Ovary (tissue), 9 donors: ENCODE data around the gene THBS3. TPM values are rescaled to one million over a fixed set of nuclear protein-coding genes. Genes with fewer than 3 reads are reported as not detected.

Experiments
- DNase-seq, 5 donors: peaks; one replicate each; pipeline ENCODE4 v3.0.0-alpha.2; 2019 to 2020
- H3K27ac ChIP-seq, 2 donors: fragments of 200-600 bp; one replicate each; pipeline versions ENCODE4 v1.5.1 to v1.8.0; 2019 to 2022
- H3K27me3 ChIP-seq: fragments of 200-600 bp; one replicate; pipeline ENCODE4 v1.8.0; 2022
- H3K36me3 ChIP-seq: fragments of 200-600 bp; sonication (generic); one replicate; pipeline ENCODE4 v1.5.1; 2019
- H3K4me1 ChIP-seq: one replicate; pipeline ENCODE4 v1.8.1; 2013; ENCODE audit warnings: mild to moderate bottlenecking, moderate library complexity; ENCODE audit not compliant: insufficient read depth
- H3K4me3 ChIP-seq: fragments of 200-600 bp; sonication (generic); one replicate; pipeline ENCODE4 v1.5.1; 2017
- H3K9me3 ChIP-seq, 2 donors: fragments of 200-600 bp in 1 of 2; sonication (generic) in 1 of 2; one replicate each; pipeline versions ENCODE4 v1.5.1 to v1.8.1; 2013 to 2019; ENCODE audit warnings: mild to moderate bottlenecking in 1 of 2, moderate library complexity in 1 of 2
- EP300 ChIP-seq: sonication (generic); formaldehyde crosslinking; IDR thresholded peaks from one replicate; pipeline ENCODE4 v1.6.1; 2017; ENCODE audit warnings: antibody characterized with exemption
- POLR2A ChIP-seq: fragments of 450-650 bp; IDR thresholded peaks from one replicate; pipeline ENCODE4 v1.6.1; 2017; ENCODE audit warnings: antibody characterized with exemption, mild to moderate bottlenecking, moderate library complexity
- WGBS, 3 donors: extraction: QIAGEN DNeasy Blood & Tissue Kit in 1 of 3; methylation state at CpG; one replicate each; pipeline versions ENCODE4 v1.1.5 to v1.1.7; 2013 to 2017; 5-methylcytosine and 5-hydroxymethylcytosine counted together
- intact Hi-C, 4 donors: fragments of 100-400 bp; cut with DNase I; formaldehyde crosslinking; loops; one replicate each; pipeline versions ENCODE4 v1.11.0 to v1.15.1; 2022 to 2023
- polyA plus RNA-seq, 2 donors: library from polyadenylated mRNA; stranded (reverse); fragments of 200-250 nt in 1 of 2; fragments of 350-450 nt in 1 of 2; fragmentation: Illumina TruSeq in 1 of 2; extraction: RNeasy Lipid Tissue Mini Kit (QIAGEN cat#74804) in 1 of 2; gene quantifications; one replicate each; pipeline ENCODE4 v1.2.3, GENCODE V29; 2013 to 2014
- total RNA-seq, 7 donors: library from RNA; depleted of rRNA in 2 of 7; stranded (reverse); fragments of >200 nt in 2 of 7; fragmentation: NEBNext Ultra II Directional in 3 of 7; extraction: Animal tissue kit (Norgen Biotek cat#: 25700) in 3 of 7; gene quantifications; one replicate each; pipeline versions ENCODE4 v1.1.0 to v1.2.4, GENCODE V29; 2016 to 2023
- TF ChIP-seq, protein P1 (sequence below), 3 donors: fragments of 450-650 bp in 2 of 3; fragments of 200-600 bp in 1 of 3; IDR thresholded peaks; one replicate each; pipeline versions ENCODE4 v1.5.1 to v1.8.0; 2016 to 2022; ENCODE audit warnings: antibody characterized with exemption in 3 of 3, mild to moderate bottlenecking in 1 of 3
- donor health status: DM: no; HTN: no; CAD: no; lungs with moderate emphysema.
- donor health status: DM: no; HTN: no; CAD: no.
- donor health status: Bipolar disorder and iron deficiency.
- donor health status: DM: yes; HTN: yes; CAD: no.
- donor health status: DM: no; HTN: no; CAD: no.
- donor health status: DM: yes; HTN: yes; CAD: no.

THBS3 gene
- total and polyA plus RNA-seq, 9 donors, result 19.9 to 50.2 (median 28.2) TPM

DNA sequence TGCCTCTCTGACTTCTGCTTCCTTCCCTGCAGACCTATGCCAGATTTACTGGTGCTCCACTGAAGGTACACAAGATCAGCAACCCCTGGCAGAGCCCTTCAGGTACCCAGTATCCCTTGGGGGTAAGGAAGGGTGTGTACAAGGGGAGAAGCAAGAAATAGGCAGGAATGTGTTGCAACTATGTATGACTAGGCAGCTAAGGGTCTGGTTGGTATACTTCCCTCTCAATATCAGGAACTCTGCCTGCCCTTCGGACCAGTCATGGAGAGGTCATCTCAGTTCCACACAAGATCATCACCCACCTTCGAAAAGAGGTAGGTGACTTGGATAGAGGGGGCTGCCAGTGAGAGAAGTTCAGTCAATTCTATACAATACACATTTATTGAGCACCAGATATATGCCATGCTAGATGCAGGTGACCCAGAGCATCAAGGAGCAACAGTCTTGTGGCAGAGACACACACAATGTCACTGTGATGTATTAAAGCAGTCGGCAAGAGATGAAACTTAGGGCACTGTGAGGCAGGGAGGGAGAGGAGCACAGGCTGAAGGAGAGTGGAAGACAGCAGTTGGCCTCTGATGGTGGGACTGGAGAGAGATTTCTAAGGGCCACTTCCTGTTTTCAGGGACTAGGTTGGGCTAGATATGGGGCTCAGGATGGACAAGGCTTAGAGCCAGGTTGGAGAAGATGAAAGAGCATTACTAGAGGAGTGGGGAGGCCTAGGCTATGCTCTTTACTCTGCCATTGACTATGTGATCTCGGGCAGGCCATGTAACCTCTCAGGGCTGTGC, 2.8 kb upstream of the THBS3 start:
- DNase-seq, result no peak
- Histone ChIP-seq H3K4me3 (no peak overlapping the region), H3K27ac (no peak overlapping the region), H3K4me1 (peaks cover 8% of the 10 kb centered on the region), H3K27me3 (no peaks in the 10 kb centered on the region), H3K9me3 (no peaks in the 10 kb centered on the region), H3K36me3 (no peaks in the 10 kb centered on the region)
- intact Hi-C loops, result no loop called here
- WGBS, 3 donors, result 78 to 88% (median 82%) methylated on average over 4 of the region's 4 CpGs
- TF ChIP-seq EP300 (no peak), POLR2A (no peak)
- TF ChIP-seq, protein P1, sequence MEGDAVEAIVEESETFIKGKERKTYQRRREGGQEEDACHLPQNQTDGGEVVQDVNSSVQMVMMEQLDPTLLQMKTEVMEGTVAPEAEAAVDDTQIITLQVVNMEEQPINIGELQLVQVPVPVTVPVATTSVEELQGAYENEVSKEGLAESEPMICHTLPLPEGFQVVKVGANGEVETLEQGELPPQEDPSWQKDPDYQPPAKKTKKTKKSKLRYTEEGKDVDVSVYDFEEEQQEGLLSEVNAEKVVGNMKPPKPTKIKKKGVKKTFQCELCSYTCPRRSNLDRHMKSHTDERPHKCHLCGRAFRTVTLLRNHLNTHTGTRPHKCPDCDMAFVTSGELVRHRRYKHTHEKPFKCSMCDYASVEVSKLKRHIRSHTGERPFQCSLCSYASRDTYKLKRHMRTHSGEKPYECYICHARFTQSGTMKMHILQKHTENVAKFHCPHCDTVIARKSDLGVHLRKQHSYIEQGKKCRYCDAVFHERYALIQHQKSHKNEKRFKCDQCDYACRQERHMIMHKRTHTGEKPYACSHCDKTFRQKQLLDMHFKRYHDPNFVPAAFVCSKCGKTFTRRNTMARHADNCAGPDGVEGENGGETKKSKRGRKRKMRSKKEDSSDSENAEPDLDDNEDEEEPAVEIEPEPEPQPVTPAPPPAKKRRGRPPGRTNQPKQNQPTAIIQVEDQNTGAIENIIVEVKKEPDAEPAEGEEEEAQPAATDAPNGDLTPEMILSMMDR (IDR thresholded peaks at IDR 0.05), result no peak

DNA sequence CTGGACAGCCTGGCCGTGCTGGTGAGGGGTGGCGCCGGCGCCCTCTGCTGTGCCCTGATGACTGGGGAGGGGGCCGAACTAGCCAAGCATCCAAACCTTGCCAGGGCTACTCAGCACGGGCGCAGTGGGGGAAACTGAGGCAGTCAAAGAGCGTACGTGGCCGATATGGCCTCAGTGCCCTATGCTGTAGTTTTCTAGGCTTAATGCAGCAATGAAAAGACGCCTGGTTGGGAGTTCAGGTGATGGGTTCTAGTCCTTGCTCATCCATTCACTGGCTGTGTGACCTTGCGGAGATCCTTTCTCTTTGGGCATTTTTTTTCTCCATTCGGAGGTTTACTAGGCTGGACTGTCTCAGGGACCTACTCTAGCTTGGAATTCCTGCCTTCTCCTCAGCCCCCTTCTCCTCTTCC, 1.6 kb upstream of the THBS3 start:
- Histone ChIP-seq H3K9me3 (no peaks in the 10 kb centered on the region), H3K27me3 (no peaks in the 10 kb centered on the region), H3K4me1 (peaks cover 8% of the 10 kb centered on the region), H3K4me3 (peak overlapping the region; percentile 59), H3K27ac (peak overlapping the region; percentile 97 to 100), H3K36me3 (no peaks in the 10 kb centered on the region)
- intact Hi-C loops, result loop anchor here in 1 of 4 donors (5.0 to 10.0 kb wide), 2 partner anchors 33 to 115 kb away; partner anchors contain the start of gene RUSC1
- no peak for DNase-seq
- 2 to 3% (median 3%) methylated on average over 13 of the region's 13 CpGs for WGBS, 3 donors
- no peak for TF ChIP-seq EP300
- TF ChIP-seq POLR2A, result no peak
- TF ChIP-seq, protein P1 (IDR thresholded peaks at IDR 0.05), result no peak

DNA sequence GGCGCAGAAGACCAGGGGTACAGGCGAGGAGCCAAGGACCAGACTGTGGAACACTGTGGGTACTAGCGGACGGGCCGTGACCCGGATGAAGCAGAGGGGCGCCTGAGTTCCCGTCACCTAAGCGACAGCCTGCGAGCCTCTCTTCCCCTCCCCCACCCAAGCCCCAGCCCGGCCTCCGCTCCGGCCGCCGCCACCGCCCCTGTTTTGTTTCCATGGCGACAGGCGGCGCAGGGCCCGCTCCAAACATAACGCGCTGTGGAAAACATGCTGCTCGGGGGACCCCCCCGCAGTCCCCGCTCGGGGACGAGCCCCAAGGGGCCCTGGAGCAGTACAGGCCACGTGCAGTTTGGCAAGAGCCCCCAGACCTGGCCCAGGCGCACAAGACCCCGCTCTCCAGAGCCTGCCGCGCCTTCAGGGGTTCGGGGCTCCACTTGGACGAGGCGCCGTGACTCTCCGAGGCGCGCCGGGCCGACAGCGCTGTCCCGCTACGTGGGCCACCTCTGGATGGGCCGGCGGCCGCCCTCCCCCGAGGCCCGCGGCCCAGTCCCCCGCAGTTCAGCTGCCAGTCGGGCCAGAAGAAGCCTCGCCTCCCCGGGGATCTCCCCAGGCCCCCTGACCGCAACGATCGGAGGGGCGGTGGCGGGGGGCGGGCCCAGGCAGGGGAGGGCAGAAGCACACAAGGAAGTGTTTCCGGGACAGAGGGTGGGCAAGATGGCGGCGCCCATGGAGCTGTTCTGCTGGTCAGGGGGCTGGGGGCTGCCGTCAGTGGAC, 1.0 kb upstream of the THBS3 start, which contains the start of gene MTX1:
TSS of gene MTX1 (plus strand) at position 155 of the 771 bp plus-strand sequence. CDS start at position 265, 110 bp downstream.
- intact Hi-C loops, result loop anchor here in 1 of 4 donors (5.0 to 10.0 kb wide), 2 partner anchors 34 to 116 kb away; partner anchors contain the start of gene RUSC1
- peaks cover 8% of the 10 kb centered on the region for H3K4me1 ChIP-seq
- peak; percentile 92 to 97 (median 95) for DNase-seq
- no peaks in the 10 kb centered on the region for H3K27me3 ChIP-seq
- H3K27ac ChIP-seq, result peak within 1 kb of the TSS; percentile 97 to 100
- 0 to 1% (median 0%) methylated on average over 62 to 64 of the region's 64 CpGs for WGBS, 3 donors
- TF ChIP-seq POLR2A (peak; percentile 75), EP300 (peak; percentile 25)
- TF ChIP-seq, protein P1 (IDR thresholded peaks at IDR 0.05), result peak in 2 of 3 donors; percentile 19 to 29
- H3K9me3 ChIP-seq, result no peaks in the 10 kb centered on the region
- H3K36me3 ChIP-seq, result no peaks in the 10 kb centered on the region
- H3K4me3 ChIP-seq, result peak within 1 kb of the TSS; percentile 59
